ENCODE data around the gene CDC14A. TPM values are rescaled to one million over a fixed set of nuclear protein-coding genes. Genes with fewer than 3 reads are reported as not detected.

The CDC14A gene
- total and polyA plus RNA-seq, 2 of the 8 experiments (the other 6 are each of a cell fraction or from before 2014, with no cell fraction given): 3.2 to 8.9 TPM

DNA sequence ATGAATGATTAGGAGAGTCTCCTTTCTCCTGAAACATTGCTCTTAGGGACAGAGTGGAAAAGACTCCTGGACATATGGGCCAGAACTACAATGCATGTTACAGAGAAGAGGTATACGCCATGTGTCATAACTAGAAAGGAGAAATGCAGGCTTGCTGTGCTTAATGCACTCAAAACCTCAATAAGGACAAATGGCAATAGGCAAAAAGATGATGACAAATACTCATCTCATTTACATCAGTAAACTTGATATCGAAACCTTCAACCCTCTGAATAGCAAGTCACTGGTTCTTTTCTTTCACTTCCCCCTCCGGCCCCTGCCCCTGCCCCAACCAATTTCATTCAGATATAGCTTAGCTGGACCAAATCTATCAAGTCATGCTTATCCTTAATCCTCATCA is 183.7 kb downstream of the CDC14A start (continued):
- TF ChIP-seq, protein P1, sequence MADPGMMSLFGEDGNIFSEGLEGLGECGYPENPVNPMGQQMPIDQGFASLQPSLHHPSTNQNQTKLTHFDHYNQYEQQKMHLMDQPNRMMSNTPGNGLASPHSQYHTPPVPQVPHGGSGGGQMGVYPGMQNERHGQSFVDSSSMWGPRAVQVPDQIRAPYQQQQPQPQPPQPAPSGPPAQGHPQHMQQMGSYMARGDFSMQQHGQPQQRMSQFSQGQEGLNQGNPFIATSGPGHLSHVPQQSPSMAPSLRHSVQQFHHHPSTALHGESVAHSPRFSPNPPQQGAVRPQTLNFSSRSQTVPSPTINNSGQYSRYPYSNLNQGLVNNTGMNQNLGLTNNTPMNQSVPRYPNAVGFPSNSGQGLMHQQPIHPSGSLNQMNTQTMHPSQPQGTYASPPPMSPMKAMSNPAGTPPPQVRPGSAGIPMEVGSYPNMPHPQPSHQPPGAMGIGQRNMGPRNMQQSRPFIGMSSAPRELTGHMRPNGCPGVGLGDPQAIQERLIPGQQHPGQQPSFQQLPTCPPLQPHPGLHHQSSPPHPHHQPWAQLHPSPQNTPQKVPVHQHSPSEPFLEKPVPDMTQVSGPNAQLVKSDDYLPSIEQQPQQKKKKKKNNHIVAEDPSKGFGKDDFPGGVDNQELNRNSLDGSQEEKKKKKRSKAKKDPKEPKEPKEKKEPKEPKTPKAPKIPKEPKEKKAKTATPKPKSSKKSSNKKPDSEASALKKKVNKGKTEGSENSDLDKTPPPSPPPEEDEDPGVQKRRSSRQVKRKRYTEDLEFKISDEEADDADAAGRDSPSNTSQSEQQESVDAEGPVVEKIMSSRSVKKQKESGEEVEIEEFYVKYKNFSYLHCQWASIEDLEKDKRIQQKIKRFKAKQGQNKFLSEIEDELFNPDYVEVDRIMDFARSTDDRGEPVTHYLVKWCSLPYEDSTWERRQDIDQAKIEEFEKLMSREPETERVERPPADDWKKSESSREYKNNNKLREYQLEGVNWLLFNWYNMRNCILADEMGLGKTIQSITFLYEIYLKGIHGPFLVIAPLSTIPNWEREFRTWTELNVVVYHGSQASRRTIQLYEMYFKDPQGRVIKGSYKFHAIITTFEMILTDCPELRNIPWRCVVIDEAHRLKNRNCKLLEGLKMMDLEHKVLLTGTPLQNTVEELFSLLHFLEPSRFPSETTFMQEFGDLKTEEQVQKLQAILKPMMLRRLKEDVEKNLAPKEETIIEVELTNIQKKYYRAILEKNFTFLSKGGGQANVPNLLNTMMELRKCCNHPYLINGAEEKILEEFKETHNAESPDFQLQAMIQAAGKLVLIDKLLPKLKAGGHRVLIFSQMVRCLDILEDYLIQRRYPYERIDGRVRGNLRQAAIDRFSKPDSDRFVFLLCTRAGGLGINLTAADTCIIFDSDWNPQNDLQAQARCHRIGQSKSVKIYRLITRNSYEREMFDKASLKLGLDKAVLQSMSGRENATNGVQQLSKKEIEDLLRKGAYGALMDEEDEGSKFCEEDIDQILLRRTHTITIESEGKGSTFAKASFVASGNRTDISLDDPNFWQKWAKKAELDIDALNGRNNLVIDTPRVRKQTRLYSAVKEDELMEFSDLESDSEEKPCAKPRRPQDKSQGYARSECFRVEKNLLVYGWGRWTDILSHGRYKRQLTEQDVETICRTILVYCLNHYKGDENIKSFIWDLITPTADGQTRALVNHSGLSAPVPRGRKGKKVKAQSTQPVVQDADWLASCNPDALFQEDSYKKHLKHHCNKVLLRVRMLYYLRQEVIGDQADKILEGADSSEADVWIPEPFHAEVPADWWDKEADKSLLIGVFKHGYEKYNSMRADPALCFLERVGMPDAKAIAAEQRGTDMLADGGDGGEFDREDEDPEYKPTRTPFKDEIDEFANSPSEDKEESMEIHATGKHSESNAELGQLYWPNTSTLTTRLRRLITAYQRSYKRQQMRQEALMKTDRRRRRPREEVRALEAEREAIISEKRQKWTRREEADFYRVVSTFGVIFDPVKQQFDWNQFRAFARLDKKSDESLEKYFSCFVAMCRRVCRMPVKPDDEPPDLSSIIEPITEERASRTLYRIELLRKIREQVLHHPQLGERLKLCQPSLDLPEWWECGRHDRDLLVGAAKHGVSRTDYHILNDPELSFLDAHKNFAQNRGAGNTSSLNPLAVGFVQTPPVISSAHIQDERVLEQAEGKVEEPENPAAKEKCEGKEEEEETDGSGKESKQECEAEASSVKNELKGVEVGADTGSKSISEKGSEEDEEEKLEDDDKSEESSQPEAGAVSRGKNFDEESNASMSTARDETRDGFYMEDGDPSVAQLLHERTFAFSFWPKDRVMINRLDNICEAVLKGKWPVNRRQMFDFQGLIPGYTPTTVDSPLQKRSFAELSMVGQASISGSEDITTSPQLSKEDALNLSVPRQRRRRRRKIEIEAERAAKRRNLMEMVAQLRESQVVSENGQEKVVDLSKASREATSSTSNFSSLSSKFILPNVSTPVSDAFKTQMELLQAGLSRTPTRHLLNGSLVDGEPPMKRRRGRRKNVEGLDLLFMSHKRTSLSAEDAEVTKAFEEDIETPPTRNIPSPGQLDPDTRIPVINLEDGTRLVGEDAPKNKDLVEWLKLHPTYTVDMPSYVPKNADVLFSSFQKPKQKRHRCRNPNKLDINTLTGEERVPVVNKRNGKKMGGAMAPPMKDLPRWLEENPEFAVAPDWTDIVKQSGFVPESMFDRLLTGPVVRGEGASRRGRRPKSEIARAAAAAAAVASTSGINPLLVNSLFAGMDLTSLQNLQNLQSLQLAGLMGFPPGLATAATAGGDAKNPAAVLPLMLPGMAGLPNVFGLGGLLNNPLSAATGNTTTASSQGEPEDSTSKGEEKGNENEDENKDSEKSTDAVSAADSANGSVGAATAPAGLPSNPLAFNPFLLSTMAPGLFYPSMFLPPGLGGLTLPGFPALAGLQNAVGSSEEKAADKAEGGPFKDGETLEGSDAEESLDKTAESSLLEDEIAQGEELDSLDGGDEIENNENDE (IDR thresholded peaks at IDR 0.05; ENCODE audit: insufficient replicate concordance, low read length): no peak
- TF ChIP-seq ASH2L (IDR thresholded peaks at IDR 0.05; ENCODE audit: low read length) (no peak), POLR2AphosphoS5 (IDR thresholded peaks at IDR 0.05; ENCODE audit: low read depth, low read length) (no peak), RXRA (IDR thresholded peaks at IDR 0.05; ENCODE audit: insufficient read depth, low read depth, low read length) (no peak), CBX5 (IDR thresholded peaks at IDR 0.05; ENCODE audit: low read depth, low read length) (no peak), JUN (IDR thresholded peaks at IDR 0.05; ENCODE audit: low read depth, low read length) (no peak), GABPA (IDR thresholded peaks at IDR 0.05; ENCODE audit: borderline replicate concordance, insufficient read depth, low read length) (no peak), ZNF274 (IDR thresholded peaks at IDR 0.05; ENCODE audit: borderline replicate concordance, extremely low read depth, low read length) (no peak), EZH2 (IDR thresholded peaks at IDR 0.05; ENCODE audit: low read depth, low read length, severe bottlenecking) (no peak), RBBP5 (IDR thresholded peaks at IDR 0.05; ENCODE audit: borderline replicate concordance, low read depth, low read length) (no peak)
- TF ChIP-seq, protein P2, sequence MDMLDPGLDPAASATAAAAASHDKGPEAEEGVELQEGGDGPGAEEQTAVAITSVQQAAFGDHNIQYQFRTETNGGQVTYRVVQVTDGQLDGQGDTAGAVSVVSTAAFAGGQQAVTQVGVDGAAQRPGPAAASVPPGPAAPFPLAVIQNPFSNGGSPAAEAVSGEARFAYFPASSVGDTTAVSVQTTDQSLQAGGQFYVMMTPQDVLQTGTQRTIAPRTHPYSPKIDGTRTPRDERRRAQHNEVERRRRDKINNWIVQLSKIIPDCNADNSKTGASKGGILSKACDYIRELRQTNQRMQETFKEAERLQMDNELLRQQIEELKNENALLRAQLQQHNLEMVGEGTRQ (IDR thresholded peaks at IDR 0.05; ENCODE audit: low read length): no peak

Measured in H1 (cell line).